ENCODE measurements around the gene AMH.

The AMH gene

DNA sequence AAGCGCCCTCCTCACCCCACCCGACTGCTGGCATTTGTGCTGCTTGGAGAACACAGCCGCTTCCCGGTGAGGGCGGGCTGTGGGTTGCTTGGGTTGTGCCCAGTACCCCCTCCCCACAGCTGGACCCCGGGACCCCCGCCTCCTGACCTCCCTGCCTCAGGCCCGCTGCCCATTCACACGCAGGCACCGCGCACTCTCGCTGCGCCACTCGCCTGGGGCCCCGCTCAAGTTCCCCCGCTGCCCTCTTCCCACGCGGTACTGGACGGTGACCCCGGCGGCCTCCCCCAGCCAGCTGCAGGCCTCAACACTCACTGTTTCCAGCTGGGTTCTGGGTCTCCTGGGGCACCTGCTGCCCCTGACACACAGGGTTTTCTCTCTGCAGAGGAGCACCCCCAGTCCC lies 29.4 kb upstream of the AMH start:
- Histone ChIP-seq H3K9me3 (no peaks in the 10 kb centered on the region), H3K4me1 (peaks cover 100% of the 10 kb centered on the region), H3K36me3 (peaks cover 68% of the 10 kb centered on the region)

DNA sequence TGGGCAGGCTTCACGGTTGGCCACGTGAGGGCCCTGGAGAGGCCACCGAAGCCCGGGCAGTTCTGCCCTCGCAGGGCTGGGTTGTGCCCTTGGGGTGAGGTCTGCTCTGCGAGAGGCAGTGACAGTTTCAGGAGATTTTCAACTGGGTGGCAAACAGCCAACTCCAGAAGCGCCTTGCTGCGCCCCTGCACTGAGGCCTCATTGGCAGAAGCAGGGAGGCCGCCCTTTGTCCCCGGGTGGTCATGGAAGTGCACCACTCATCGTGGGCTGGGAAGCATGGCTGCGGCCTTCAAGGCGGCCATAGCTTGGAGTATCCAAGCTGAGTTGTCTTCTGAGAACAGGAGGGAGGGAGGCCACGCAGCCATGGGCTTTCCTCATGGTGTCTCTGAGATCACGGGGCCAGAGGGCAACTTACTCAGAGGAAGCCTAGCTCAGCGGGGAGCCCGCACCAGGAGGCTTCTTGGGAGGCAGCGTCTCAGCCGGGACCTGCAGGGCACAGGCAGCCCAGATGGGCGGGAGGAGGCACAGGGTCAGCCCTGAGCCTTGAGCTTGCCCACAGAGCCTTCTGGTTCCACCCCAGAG lies 27.8 kb upstream of the AMH start:
- Histone ChIP-seq H3K4me2 (peak overlapping the region; percentile 93), H3K4me3 (peak overlapping the region; percentile 33), H3K27me3 (no peaks in the 10 kb centered on the region), H3K9ac (peak overlapping the region; percentile 61), H3K9me3 (no peaks in the 10 kb centered on the region), H3K4me1 (peaks cover 100% of the 10 kb centered on the region), H4K20me1 (peaks cover 95% of the 10 kb centered on the region), H3K27ac (peak overlapping the region; percentile 89), H3K36me3 (peaks cover 68% of the 10 kb centered on the region)
- no peak for TF ChIP-seq Cebpa-rat (IDR thresholded peaks at IDR 0.05)

More for the DNA sequence above, 29.4 kb upstream of the AMH start:
- peak overlapping the region; percentile 8; the same call in 1 of the 2 replicates for H3K4me3 ChIP-seq
- peaks cover 95% of the 10 kb centered on the region for H4K20me1 ChIP-seq
- H3K9ac ChIP-seq = peak overlapping the region; percentile 61
- H3K4me2 ChIP-seq = peak overlapping the region; percentile 93
- no peak for TF ChIP-seq Cebpa-rat (IDR thresholded peaks at IDR 0.05)
- H3K27me3 ChIP-seq = no peaks in the 10 kb centered on the region
- peak overlapping the region; percentile 89 for H3K27ac ChIP-seq

DNA sequence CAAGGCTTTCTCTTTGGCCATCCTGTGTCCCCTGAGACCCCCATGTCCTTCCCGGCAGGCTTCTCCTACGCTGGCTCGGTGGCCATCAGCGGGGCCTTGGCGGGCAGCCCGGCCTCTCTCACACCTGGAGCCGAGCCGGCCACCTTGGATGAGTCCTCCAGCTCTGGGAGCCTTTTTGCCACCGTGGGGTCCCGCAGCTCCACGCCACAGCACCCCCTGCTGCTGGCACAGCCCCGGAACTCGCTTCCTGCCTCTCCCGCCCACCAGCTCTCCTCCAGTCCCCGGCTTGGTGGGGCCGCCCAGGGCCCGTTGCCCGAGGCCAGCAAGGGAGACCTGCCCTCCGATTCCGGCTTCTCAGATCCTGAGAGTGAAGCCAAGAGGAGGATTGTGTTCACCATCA lies 27.2 kb upstream of the AMH start:
- peaks cover 100% of the 10 kb centered on the region for H3K4me1 ChIP-seq
- peak overlapping the region; percentile 33 for H3K4me3 ChIP-seq
- peaks cover 95% of the 10 kb centered on the region for H4K20me1 ChIP-seq
- H3K9ac ChIP-seq = peak overlapping the region; percentile 61
- H3K27ac ChIP-seq = peak overlapping the region; percentile 89
- H3K36me3 ChIP-seq = peaks cover 68% of the 10 kb centered on the region
- H3K4me2 ChIP-seq = peak overlapping the region; percentile 93
- H3K27me3 ChIP-seq = no peaks in the 10 kb centered on the region
- no peak for TF ChIP-seq Cebpa-rat (IDR thresholded peaks at IDR 0.05)
- no peaks in the 10 kb centered on the region for H3K9me3 ChIP-seq

DNA sequence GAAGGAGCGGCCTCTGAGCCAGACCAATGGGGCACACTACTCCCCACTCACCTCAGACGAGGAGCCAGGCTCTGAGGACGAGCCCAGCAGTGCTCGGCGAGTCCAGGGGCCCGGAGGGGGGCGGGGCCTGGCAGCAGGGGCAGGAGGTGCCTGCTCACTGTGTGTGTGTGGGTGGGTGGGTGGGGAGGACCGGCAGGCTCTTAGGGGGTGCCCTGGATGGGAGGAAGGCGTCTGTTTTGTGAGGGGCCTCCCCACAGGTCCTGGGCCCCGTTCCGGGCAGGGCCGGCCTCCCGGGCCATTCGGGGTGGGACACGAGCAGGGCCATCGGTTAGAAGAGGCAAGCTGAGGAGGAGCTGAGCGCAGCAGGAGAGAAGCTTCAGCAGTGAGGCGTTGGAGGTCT lies 25.7 kb upstream of the AMH start:
- peaks cover 100% of the 10 kb centered on the region for H3K4me1 ChIP-seq
- peaks cover 61% of the 10 kb centered on the region for H3K36me3 ChIP-seq
- no peaks in the 10 kb centered on the region for H3K9me3 ChIP-seq
- H3K9ac ChIP-seq = peak overlapping the region; percentile 72
- no peak for TF ChIP-seq Cebpa-rat (IDR thresholded peaks at IDR 0.05)
- peak overlapping the region; percentile 93 for H3K4me2 ChIP-seq
- peak overlapping the region; percentile 89 for H3K27ac ChIP-seq
- peaks cover 92% of the 10 kb centered on the region for H4K20me1 ChIP-seq
- peak overlapping the region; percentile 41; the same call in 1 of the 2 replicates for H3K4me3 ChIP-seq
- no peaks in the 10 kb centered on the region for H3K27me3 ChIP-seq

DNA sequence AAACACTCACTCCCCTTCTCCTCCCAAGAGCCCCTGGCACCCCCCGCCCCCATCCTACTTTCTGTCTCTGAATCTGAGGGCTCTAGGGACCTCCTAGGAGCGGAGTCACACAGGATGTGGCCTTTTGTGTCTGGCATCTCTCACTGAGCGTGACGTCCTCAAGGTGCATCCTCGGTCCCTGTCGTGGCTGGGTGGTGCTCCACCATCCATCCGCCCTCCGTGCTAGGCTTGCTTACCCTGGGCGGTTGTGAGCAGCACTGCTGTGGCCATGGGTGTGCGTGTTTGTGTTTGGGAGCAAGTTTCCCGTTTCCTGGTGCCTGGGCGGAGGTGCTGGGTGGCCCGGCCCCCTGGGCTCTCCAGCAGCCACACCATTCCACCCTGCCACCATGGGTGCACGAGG lies 25.2 kb upstream of the AMH start:
- Histone ChIP-seq H3K9ac (peak overlapping the region; percentile 59), H3K27me3 (no peaks in the 10 kb centered on the region), H3K4me2 (peak overlapping the region; percentile 93), H3K27ac (peak overlapping the region; percentile 89), H3K9me3 (no peaks in the 10 kb centered on the region), H3K4me1 (peaks cover 100% of the 10 kb centered on the region), H3K4me3 (0 out of 2 replicates have a peak overlapping the region, but pooled peaks have one; percentile 34), H4K20me1 (peaks cover 93% of the 10 kb centered on the region), H3K36me3 (peaks cover 61% of the 10 kb centered on the region)
- TF ChIP-seq Cebpa-rat (IDR thresholded peaks at IDR 0.05) = no peak

DNA sequence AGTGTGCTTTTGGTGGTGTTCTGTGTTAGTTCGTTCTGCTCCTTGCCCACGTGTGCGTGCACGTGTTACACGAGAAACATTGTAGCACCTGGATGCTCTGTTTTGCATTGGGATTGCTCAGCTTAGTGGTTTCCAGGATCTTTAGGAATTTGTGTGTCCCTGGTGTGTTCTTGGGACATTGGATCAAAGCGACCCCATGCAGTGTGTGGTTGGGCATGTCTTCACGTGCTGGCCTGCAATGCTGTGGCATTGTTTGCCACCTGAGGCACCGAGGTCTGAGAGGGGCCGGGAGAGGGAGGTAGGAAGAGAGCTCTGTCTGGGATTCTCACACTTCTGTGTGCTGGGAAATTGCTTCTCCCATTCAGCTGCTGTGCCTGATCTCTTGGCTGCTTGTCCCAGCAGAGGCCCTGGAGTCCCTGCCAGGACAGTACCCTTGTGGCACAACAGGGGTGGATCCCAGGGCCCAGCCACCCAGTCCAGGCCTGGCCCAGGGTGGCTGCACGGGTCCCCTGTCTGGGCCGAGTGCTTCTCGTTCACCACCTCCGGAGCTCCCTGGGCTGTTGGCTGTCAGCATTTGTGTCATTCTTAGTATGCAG lies 24.3 kb upstream of the AMH start:
- H3K4me2 ChIP-seq = peak overlapping the region; percentile 93
- peaks cover 61% of the 10 kb centered on the region for H3K36me3 ChIP-seq
- no peaks in the 10 kb centered on the region for H3K9me3 ChIP-seq
- H3K27me3 ChIP-seq = no peaks in the 10 kb centered on the region
- H3K27ac ChIP-seq = peak overlapping the region; percentile 89
- H3K4me3 ChIP-seq = no peak overlapping the region
- no peak for TF ChIP-seq Cebpa-rat (IDR thresholded peaks at IDR 0.05)
- H3K9ac ChIP-seq = peak overlapping the region; percentile 59
- H4K20me1 ChIP-seq = peaks cover 93% of the 10 kb centered on the region
- peaks cover 100% of the 10 kb centered on the region for H3K4me1 ChIP-seq

DNA sequence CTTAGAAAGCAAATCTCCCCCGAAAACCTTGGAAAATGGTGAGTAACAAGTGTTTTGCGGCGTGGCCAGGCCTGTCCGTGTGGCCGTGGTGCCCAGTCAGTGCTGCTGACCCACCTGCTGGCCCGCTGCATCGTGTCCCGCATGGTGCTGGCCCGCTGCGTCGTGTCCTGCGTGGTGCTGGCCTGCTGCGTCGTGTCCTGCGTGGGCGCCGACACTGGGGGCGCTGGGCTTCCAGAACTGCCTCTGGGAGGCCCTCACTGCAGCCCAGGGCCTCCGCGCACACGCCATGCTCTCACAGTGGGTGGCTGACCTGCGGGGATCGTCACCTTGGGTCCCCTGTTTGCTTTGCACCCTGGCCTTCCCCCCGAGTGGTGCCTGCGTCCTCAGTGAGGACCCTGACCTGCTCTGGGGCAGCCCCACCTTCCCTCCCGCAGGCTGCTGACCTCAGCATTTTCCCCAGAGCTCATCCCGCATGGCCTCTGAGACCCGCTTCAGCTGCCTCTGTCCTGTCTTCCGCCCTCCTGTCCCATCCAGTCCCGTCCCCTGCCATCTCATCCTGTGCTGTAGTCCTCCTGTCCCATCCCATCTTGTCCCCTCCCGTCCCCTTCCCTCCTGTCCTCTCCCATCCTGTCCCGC lies 23.6 kb upstream of the AMH start:
- peak overlapping the region; percentile 89 for H3K27ac ChIP-seq
- peak overlapping the region; percentile 93 for H3K4me2 ChIP-seq
- H3K36me3 ChIP-seq = peaks cover 61% of the 10 kb centered on the region
- H4K20me1 ChIP-seq = peaks cover 93% of the 10 kb centered on the region
- no peak for TF ChIP-seq Cebpa-rat (IDR thresholded peaks at IDR 0.05)
- no peaks in the 10 kb centered on the region for H3K27me3 ChIP-seq
- no peak overlapping the region for H3K4me3 ChIP-seq
- peaks cover 100% of the 10 kb centered on the region for H3K4me1 ChIP-seq
- H3K9me3 ChIP-seq = no peaks in the 10 kb centered on the region
- peak overlapping the region; percentile 59 for H3K9ac ChIP-seq

DNA sequence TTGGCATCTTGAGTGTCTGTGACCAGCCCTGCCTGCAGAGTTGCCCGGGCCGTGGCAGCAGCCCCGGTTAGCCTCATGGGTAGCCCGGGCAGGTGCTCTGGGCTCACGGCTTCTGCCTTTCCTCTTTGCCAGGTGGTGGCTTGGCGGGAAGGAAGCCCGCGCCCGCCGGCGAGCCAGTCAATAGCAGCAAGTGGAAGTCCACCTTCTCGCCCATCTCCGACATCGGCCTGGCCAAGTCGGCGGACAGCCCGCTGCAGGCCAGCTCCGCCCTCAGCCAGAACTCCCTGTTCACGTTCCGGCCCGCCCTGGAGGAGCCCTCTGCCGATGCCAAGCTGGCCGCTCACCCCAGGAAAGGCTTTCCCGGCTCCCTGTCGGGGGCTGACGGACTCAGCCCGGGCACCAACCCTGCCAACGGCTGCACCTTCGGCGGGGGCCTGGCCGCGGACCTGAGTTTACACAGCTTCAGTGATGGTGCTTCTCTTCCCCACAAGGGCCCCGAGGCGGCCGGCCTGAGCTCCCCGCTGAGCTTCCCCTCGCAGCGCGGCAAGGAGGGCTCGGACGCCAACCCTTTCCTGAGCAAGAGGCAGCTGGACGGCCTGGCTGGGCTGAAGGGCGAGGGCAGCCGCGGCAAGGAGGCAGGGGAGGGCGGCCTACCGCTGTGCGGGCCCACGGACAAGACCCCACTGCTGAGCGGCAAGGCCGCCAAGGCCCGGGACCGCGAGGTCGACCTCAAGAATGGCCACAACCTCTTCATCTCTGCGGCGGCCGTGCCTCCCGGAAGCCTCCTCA lies 22.9 kb upstream of the AMH start:
- no peak overlapping the region for H3K4me3 ChIP-seq
- no peaks in the 10 kb centered on the region for H3K9me3 ChIP-seq
- peaks cover 69% of the 10 kb centered on the region for H3K36me3 ChIP-seq
- peaks cover 100% of the 10 kb centered on the region for H3K4me1 ChIP-seq
- TF ChIP-seq Cebpa-rat (IDR thresholded peaks at IDR 0.05) = no peak
- H3K9ac ChIP-seq = no peak overlapping the region
- peaks cover 93% of the 10 kb centered on the region for H4K20me1 ChIP-seq
- no peaks in the 10 kb centered on the region for H3K27me3 ChIP-seq
- peak overlapping the region; percentile 89 for H3K27ac ChIP-seq
- peak overlapping the region; percentile 93 for H3K4me2 ChIP-seq

DNA sequence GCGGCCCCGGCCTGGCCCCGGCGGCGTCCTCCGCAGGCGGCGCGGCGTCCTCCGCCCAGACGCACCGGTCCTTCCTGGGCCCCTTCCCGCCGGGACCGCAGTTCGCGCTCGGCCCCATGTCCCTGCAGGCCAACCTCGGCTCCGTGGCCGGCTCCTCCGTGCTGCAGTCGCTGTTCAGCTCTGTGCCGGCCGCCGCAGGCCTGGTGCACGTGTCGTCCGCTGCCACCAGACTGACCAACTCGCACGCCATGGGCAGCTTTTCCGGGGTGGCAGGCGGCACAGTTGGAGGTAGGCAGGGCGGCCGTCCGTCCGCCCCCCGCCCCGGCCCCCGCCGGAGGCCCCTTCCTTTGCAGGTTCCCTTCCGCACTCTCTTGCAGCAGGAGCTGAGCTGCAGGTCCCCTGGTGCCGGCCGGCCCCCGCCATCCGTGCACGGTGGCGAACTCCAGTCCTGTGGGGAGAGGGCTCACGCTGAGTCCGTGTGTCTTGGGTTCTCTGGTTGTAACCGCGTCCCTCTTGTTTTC lies 22.2 kb upstream of the AMH start:
- Histone ChIP-seq H3K36me3 (peaks cover 75% of the 10 kb centered on the region), H3K27ac (peak overlapping the region; percentile 89), H3K27me3 (no peaks in the 10 kb centered on the region), H3K4me3 (no peak overlapping the region), H4K20me1 (peaks cover 93% of the 10 kb centered on the region), H3K9ac (no peak overlapping the region), H3K9me3 (no peaks in the 10 kb centered on the region), H3K4me2 (peak overlapping the region; percentile 93), H3K4me1 (peaks cover 100% of the 10 kb centered on the region)
- TF ChIP-seq Cebpa-rat (IDR thresholded peaks at IDR 0.05) = no peak

Measured in BLaER1 (cell line).